Adipose tissue (tissue), 3 donors: Measurements from ENCODE around the gene PRCP. TPM values are rescaled to one million over a fixed set of nuclear protein-coding genes. Genes with fewer than 3 reads are reported as not detected.

Source experiments
- H3K27ac ChIP-seq: one replicate; pipeline ENCODE4 v1.5.1; 2013; ENCODE audit warnings: low read depth, low read length
- WGBS, 3 donors: extraction: QIAGEN DNeasy Blood & Tissue Kit; methylation state at CpG; one replicate each; pipeline ENCODE4 v1.1.7; 2013; 5-methylcytosine and 5-hydroxymethylcytosine counted together
- polyA plus RNA-seq, 3 donors: library from polyadenylated mRNA; stranded (reverse); fragments of 200-250 nt; gene quantifications; one replicate each; pipeline ENCODE4 v1.2.3, GENCODE V29; 2013
- donor health status: healthy with polysubstance abuse.
- donor health status: Bipolar disorder and iron deficiency.
- donor health status: healthy.

Gene PRCP
- polyA plus RNA-seq, 3 donors: 18.0 to 54.3 (median 34.8) TPM

DNA sequence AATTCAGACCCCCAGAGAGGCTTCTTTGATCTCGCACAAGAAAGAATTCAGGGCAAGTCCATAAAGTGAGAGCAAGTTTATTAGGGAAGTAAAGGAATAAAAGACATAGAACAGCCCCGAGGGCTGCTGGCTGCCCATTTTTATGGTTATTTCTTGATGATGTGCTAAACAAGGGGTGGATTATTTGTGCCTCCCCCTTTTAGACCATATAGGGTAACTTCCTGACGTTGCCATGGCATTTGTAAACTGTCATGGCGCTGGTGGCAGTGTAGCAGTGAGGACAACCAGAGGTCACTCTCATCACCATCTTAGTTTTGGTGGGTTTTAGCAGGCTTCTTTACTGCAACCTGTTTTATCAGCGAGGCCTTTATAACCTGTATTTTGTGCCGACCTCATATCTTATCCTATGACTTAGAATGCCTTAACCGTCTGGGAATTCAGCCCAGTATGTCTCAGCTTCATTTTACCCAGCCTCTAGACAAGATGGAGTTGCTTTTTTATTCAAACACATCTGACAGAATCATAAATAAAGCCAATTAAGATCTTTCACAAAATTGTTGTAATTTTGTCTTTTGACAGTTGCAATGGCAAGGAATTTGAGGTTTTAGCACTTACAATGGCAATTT, 8.9 kb upstream of the PRCP start:
- WGBS, 3 donors: 67 to 82% (median 78%) methylated on average over 7 of the region's 7 CpGs
- no peak overlapping the region for H3K27ac ChIP-seq

DNA sequence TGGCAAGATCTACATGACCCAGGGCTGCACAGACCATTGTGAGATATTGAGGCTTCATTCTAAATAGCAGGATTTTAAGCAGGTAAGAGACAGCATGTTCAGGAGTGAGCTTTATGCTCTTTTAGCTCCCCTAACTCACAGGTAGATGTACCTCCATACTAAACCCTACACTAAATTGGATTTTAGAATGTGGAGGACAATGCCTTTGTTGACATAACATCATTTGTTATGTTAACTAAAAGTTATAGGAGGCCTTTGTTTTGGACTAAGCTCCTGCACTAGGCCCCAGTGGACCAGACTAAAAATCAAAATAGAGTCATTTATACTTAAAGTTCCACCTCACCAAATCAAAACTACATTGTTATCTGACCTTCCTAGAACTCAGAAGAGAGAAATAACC, 8.1 kb upstream of the PRCP start:
- H3K27ac ChIP-seq: no peak overlapping the region

DNA sequence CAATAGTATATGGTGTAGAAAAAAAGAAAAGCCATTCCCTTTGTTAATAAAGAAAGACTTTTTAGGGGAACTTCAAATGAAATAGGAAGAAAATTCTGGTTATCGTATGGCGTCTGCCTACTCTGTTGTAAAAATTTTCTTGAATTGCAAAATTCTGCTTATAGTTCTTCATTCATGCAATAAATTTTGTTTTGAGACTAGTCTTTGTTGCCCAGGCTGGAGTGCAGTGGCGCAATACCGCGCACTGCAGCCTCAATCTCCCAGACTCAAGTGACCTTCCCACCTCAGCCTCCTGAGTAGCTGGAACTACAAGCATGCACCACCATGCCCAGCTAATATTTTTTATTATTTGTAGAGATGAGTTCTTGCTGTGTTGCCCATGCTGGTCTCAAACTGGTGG, 7.1 kb upstream of the PRCP start:
- H3K27ac ChIP-seq: no peak overlapping the region
- 72 to 91% (median 72%) methylated on average over 5 of the region's 5 CpGs for WGBS, 3 donors

DNA sequence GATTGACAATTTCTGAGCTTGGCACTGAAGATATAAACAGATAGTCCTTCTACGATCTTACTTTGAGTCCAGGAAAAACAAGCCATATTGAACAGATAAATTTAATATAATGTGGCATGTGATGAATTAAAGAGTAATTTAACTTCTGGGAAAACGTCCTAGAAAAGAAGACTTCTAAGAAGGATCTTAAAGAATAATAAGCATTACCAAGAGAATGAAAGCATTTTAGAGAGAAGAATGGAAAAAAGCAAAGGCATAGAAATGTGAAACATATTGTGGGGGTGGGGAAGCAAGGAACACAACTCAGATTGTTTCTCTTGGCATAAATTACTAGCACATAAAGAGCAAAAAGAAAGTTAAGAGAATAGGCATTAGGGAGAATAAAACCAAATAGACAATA, 6.7 kb upstream of the PRCP start:
- WGBS, 3 donors: 57 to 68% (median 60%) methylated on average over 2 of the region's 2 CpGs
- H3K27ac ChIP-seq: no peak overlapping the region

DNA sequence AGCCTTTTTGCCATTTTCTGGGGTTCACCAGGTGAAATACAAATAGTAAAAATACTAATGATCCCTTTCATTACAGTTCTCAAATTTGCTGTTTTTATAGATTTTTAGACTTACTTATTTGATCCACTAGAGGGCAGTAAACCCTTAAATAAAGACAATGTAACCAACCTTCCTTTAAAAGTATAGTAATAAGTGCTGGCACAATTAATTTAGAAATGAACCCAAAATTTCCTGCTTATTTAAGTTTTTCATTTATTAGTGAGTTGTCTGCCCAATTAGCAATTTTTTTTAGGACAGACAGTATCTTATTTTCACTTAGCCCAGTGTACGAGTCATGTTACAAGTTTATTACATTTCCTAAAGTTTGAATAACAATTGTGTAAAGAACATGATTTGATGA, 6.0 kb upstream of the PRCP start:
- 71 to 81% (median 73%) methylated on average over 1 of the region's 1 CpG for WGBS, 3 donors
- no peak overlapping the region for H3K27ac ChIP-seq

DNA sequence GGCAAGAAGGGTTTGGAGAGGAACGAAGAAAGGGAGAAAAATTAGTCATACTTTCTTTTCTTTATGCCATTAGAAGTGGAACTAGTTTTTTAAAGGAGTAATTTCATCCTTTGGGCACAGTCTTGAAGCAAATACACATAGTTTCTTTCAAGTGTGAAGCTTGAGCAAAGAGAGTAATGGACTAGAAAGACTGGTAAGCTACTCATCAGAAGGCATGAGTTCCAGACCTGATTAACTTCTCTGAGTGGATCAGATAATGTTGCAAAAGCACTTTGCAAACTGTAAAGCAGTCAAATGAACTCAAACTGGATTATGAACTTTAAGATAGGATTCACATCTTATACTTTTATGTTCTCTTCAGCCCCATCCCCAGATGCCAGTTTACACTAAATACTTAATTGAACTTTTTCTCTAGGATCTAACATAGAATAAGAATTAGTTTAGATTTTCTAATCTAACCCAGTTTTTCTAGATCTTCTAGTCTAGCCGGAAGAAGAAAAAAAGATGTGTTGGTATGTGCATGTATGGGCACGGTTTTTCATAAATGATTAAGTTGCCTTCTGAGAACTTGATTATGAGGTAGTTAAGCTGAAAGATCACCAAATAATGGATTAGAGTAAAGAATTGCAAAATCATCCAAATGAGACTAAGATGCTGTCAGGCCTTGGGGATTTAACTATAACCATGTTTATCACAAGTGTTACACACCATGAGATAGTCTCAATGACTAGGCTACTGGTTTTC, 3.8 kb upstream of the PRCP start:
- 58 to 88% (median 85%) methylated on average over 3 of the region's 3 CpGs for WGBS, 3 donors
- no peak overlapping the region for H3K27ac ChIP-seq

DNA sequence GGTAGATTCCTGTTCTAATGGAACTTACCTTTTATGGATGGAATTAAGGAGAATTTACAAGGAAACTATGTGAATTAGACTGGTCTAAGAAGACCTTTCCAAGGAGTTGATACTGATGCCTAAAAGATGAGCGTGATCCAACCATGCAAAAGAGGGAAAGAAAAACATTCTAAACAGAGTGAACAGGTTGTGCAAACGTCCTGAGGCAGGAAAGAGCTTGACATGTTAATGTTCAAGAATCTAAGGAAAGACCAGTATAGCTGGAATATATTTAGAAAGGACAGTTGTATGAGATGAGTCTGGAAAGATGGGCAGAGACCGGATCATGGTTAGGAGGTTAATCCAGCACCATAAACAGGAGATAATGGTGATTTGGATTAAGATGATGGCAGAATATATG, 2.6 kb upstream of the PRCP start:
- no peak overlapping the region for H3K27ac ChIP-seq
- WGBS, 3 donors: 74 to 77% (median 74%) methylated on average over 3 of the region's 3 CpGs

DNA sequence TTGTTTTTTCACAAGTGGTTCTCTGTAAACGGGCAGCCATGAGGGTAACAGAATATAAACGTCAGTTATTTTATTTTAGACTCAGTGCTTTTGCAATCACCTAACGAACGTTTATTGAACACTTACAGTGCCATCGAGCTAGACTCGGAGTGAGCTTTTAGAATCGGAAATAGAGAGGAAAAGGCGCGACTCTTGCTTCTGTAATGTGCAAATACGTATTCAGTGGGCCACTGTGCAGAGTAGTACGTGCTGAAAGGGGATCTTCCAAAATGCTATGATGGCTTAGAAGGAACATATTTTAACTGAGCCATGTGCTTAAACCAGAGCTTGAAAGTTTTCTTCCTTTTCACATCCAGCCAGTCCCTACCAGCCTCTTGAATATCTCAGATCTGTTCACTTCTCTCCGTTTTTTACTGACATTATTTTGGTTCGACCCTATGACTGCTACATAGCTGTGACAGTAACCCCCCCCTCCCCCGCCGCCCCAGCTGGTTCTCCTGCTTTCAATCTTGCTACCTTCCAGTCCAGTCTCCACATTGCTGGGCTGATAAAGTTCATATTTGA, 1.8 kb upstream of the PRCP start:
- no peak overlapping the region for H3K27ac ChIP-seq
- 2 to 3% (median 3%) methylated on average over 15 of the region's 15 CpGs for WGBS, 3 donors

DNA sequence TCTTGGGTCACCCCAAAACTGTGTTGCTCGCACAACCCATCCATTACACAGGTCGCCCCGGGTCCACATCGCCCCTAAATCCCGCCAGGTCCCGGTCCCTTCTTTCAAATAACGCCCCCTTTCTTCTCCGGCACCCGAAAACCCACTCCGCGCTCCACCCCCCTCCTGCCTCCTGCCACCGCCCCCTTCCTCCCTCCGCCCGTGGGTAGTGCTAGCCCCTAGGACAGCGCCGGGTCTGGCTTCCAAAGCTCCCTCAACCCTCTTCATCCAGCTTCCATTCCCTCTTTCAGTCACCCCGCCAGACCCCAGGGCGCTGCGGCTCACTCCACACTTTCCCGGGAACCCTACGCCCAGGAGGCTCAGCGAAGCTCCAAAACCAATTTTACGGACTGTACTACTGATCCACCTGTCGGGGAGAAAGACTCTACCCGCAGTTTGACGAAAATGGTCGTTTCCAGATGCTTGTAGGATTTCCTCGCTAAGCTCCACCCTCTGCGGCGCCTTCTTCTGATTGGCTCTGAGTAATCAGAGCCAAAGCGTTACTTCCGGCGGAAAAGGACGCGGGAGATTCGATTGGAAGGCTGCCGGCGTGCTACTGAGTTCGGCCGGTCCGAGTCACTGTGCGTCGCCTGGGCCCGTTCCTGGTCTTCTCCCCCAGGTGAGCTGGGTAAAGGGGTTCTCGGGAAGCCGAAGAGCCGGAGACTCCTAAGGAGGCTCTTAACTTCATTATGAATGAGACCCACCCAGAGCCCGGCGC, 1.1 kb upstream of the PRCP start, which contains the start of gene DDIAS:
Gene DDIAS, plus strand, starts transcription at position 572 of the 757 bp plus-strand sequence. CDS start 13,003 bp downstream, outside the sequence.
- WGBS, 3 donors: 0% methylated on average over 49 of the region's 49 CpGs
- peak within 1 kb of the TSS; percentile 79 for H3K27ac ChIP-seq

DNA sequence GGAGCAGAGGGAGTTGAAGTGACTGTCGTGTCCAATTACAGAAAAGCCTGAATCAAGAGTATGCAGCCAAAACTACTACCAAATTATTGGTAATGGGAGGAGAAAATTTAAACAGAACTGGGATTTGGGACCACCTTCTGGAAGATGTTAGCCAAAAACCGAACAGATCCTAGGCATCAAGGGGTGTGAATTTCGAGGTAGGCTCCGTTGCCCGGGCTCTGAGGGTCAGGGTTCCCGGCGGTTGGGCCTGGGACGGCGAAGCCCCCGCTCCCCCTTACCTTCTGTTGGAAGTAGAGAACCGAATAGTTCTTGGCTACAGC, 313 bp downstream of the PRCP start:
- WGBS, 3 donors: 1 to 2% (median 1%) methylated on average over 11 of the region's 11 CpGs
- no peak overlapping the region for H3K27ac ChIP-seq

DNA sequence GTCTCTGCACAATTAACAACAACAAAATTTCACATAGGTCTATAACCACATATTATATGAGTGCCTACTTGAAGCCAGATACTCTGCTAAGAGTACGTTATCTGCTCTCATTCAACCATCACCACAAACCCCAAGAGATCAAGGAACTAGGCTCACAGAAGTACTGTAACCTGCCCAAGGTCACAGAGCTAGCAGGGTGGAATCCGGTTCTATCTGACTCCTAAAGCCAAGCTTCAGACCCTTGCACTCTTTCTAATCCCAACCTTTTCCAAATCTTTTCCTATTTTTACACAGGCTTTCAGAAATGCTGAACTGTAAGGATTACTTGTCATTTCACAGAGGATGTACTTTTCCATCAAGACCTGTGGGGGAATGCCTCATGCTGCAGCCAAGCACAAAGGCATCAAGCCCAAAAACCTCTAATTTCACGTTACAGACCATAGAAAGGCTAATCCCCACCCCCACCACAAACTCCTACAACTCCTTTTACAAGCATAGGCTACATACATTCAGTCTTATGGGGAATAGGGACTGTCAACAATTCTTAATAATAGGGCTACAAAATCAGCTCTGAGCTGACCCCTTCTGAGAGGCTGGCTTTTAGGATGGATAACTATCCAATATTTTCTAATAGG, 927 bp downstream of the PRCP start:
- WGBS, 3 donors: 19 to 26% (median 21%) methylated on average over 3 of the region's 3 CpGs
- no peak overlapping the region for H3K27ac ChIP-seq

DNA sequence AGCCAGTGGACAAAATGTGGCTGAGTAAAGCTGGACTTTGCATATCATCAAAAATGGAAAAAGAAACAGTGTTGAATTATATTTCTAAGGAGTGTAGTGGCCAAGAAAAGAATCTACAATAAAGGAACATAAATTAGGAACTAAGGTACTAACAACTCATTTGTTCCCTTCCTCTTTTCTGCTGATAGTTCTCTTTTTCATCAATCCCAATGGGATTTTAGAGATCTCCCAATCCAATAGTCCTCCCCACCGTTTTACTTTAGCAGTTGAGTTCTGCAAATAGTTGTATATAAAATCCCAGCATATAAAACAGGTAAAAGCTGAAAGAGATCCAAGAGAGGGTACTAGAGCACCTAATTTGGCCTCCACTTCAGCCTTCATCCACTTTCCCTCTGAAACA, 2.0 kb downstream of the PRCP start:
- H3K27ac ChIP-seq: no peak overlapping the region
- WGBS, 3 donors: 22 to 62% (median 24%) methylated on average over 1 of the region's 1 CpG

DNA sequence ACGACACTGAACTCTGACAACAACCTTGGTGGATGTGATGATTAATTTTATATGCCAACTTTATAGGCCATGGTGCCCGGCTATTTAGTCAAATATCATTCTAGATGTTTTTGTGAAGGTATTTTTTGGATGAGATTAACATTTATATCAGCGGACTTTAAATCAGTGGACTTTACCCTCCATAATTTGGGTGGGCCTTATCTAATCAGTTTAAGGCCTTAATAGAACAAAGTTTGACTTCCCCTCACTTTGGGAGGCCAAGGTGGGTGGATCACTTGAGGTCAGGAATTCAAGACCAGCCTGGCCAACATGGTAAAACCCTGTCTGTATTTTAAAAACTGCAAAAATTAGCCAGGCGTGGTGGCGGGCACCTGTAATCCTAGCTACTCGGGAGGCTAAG, 4.0 kb downstream of the PRCP start:
- 94 to 96% (median 95%) methylated on average over 6 of the region's 6 CpGs for WGBS, 3 donors
- no peak overlapping the region for H3K27ac ChIP-seq

DNA sequence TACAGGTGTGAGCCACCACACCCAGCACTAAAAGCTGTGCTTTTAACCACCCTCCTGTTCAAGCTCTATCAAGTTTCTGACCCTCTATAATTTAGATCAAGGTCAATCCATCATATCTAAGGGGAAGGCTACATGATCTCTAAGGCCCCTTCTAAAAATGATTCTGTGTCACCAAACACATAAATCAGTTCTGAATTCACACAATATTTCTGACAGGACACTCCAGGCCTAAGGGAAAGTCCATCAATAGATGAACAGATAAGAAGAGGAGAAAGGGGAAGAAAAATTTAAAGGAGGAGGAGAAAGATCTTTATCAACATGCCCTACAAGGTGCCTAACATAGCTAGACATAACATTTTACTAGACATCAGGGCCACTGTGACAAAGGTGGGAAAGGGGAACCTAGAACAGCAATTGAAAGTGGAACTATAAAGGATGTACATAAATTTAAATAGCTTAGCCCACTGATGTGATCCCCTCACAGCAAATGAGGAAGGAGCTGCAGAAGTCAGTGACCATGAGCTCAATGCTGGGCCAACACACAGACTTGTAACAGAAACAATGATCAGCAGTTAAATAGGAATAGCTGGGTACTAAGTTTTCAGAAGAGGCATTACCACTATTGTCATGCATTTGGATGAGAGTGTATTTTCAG, 4.7 kb downstream of the PRCP start:
- no peak overlapping the region for H3K27ac ChIP-seq

DNA sequence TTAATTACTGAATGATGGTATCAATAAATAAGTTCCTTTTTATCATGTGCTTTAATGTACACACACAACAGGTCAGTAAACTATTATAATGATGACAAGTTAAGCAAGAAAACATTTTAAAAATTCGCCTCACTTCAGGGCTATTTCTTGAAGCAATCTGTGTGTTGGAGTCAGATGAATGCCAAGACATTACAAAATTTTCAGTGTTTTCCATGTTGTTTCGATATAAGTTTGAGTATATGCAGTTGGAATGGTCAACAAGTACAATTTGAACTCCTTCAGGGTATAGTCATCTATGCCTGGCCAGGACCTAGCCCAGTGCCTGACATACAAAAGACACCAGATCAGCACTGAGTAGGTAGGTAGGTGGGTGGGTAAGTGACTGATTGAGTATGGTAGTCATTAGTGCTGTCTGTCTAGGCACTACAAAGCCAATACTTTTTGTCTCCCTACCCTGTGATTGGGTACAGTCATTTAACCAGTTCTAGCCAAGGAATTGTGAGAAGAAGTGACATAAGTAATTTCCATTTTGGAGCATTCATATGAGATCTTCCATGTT, 7.5 kb downstream of the PRCP start:
- 92 to 94% (median 94%) methylated on average over 2 of the region's 2 CpGs for WGBS, 3 donors
- no peak overlapping the region for H3K27ac ChIP-seq

DNA sequence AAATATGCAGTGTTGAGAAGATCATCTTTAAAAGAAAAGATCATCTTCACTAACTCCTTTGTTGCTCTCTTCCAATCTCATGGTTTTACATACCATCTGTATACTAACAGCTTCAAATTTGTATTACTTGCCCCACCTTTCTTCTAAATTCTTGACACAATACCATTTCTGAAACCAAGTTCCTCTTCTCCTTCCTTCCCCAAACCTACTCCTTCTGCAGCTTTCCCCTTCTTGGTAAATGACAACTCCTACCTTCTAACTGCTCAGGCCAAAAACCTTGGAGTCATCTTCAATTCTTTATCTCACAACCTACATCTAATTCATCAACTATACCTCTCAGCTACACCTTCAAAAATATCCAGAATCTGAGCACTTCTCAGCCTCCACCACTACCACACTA, 9.3 kb downstream of the PRCP start:
- no peak overlapping the region for H3K27ac ChIP-seq

DNA sequence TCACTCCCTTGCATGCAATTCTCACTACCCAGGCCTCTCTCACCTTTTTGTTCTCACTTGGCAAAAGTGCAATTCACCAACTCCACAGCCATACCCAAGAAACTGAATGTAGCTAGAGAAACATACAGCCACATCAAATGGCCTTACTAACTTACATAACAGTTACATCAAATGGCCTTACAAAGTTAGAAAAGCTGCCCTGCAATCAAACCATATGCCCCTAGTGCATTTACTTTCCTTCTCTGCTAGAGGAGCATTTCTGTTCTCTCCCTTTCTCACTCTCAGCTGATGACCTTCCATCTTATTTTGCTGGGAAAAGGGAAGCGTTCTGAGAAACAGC, 10.3 kb downstream of the PRCP start:
- no peak overlapping the region for H3K27ac ChIP-seq
- 69 to 89% (median 76%) methylated on average over 1 of the region's 1 CpG for WGBS, 3 donors

DNA sequence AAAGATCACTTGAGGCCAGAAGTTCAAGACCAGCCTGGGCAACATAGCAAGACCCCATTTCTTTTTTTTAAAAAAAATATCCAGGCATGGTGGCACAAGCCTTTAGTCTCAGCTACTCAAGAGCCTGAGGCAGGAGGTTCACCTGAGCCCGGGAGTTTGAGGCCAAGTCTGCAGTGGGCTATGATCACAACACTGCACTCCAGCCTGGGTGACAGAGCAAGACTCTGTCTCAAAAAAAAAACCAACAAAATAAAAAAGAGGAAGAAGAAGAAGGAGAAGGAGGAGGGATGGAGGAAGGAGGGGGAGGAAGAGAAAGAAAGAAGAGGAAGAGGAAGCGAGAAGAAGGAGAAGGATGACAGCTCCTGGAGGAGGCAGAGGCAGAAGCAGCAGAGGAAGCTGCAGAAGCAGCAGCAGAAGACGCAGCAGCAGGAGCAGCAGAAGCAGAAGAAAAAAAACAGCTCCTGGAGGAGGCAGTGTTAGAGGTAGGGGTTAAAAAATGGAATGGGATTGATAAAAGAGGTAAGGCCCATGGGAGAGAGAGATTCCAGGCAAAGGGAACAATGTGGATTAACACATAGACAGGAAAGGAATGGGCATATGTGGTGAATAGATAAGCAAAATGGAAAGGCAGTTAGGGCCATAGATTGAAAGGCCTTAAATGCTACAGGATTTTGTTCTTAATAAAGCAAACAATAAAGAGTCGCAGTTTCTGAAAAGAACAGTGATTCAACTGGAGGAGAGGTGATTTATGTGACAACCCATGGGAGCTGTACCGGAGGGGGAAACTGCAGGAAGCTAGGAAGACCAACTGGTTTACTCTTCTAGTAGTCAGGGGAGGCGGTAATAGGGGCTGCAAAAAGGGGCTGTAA, 10.9 kb downstream of the PRCP start:
- WGBS, 3 donors: 32 to 58% (median 35%) methylated on average over 6 of the region's 6 CpGs
- no peak overlapping the region for H3K27ac ChIP-seq
